Activated naive CD8-positive, alpha-beta T cell treated with anti-CD3 and anti-CD28 coated beads, Interleukin-2, amount 50 U/mL, for 16 hours (primary cell): ENCODE results near the gene POU4F1.

ENCODE experiments used
- DNase-seq: peaks from one replicate; pipeline ENCODE4 v3.0.0-alpha.2; 2020; ENCODE audit warnings: low read depth, low spot score

The POU4F1 gene

DNA sequence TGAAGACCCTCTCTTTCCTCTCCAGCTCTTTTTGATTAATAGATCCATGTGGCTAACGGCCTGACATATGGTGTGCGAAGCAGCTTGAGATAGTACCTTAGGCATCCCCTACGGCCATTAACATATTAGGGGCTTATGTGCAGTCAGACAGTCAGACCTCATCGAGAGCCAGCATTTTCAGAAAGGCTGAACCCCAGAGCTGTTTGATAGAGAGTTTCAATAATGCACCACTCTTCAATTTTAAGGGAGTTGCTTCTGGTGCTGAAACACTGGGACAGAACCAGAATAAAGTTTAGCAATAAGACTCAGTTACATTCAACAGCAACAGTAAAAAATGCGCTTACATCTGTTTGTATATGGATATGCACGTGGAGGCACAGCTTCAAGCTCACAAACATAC, 10.8 kb downstream of the POU4F1 start:
- no peak for DNase-seq

DNA sequence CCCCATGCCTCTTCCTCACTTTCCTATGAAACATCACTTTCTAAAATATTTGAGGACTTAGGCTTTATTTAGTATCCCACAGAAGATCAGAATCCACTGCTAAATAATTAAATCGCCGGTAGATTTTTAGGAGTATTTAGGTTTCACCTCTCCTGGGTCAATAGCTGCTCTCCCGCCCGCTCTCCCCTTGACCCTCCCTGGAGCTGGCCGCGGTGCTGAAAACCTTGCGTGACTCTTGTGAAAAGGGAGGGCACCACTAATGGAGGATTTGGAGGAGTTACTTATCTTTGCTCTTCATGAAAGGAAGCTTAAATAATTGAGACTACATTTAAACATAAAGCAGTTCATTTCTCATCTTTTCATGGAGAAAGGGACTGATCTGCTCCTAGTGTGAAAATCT, 14.1 kb downstream of the POU4F1 start:
- no peak for DNase-seq

DNA sequence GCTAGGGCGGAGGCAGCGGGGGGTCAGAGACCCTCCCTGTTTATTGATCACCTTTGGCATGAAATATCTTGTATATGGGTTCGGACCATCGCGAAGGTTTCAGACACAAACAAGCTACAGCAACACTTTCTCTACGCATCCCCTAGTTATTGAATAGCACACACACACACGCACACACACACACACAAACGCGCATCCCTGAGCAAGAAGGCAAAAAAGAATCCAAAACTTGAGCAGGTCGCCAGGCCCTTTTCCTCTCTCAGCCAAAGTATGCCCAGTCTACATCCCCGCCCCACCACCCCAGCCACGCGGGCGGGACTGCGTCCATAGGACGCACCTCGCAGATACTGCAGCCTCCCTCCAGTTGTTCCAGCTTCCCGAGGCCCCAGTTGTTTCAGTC, 16.0 kb downstream of the POU4F1 start:
- DNase-seq, result no peak

DNA sequence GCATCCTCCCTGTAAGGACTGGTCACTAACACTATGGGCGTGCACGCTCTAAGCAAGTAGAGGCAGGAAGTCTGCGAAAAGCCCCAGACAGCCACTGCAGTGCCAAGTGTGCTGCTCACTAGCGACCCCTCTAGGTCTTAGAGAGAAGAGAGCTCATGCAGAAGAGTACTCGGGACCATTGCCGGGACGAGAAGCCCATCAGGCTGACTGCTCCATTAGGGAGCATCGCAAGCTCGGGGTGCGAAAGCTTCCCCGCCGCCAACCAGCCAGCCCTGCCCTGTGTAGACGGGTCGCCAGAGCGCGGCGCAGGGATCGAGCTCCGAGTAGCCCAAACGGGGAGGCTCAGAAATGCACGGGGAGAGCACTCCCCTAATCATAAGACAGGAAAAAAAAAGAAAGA, 16.6 kb downstream of the POU4F1 start:
- no peak for DNase-seq

DNA sequence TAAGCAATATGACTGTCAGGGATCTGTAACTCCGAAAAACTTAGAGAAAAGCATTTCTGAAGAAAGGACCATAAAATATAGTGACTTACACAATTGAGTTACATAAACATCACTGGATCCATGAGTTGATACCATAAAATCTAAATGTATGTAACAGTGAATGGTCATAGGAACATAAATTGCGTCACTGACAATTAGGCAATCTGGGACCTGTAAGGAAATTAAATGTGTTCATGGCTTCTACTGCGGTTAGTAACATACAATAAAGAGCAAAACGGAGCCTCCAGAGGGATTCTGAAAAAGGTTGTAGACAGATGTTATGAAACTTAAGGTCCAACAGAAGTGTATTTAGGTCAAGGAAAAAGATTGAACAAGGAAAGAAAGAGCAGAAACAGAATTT, 27.1 kb downstream of the POU4F1 start:
- DNase-seq, result no peak

DNA sequence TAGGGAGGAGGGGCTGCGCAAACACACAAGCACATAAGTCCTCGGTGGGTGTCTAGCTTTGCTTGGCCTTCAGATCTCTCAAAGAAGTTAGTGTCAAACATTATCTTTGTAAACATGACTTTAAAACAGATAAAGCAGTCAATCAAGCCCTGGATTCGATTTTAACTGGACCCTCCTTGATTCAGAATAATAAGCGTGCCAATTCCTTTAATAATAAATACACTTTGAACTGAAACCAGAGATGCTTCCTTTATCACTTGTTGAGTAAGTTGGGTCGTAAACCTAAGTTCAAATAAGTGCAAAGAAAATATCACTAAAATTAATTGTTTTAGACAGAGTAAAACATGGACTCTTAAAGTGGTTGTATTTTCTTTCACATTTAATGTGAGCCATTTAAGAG, 30.9 kb downstream of the POU4F1 start:
- no peak for DNase-seq

DNA sequence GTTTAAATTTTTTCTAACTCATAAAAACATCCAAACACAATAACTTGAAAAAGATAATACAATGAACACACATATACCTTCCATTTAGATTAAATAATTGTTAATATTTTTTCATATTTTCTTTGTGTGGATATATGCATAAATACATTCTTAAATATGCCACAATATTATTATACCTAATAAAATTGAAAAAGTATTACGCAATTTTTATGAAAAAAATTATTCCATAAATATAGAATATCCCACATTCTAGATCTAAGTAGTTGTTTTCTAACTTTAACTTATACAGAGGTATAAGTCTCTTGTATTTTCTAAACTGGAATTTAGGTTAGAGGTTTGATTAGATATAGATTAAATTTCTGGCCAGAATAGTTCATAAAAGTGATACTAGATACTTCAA, 34.3 kb downstream of the POU4F1 start:
- DNase-seq, result no peak

DNA sequence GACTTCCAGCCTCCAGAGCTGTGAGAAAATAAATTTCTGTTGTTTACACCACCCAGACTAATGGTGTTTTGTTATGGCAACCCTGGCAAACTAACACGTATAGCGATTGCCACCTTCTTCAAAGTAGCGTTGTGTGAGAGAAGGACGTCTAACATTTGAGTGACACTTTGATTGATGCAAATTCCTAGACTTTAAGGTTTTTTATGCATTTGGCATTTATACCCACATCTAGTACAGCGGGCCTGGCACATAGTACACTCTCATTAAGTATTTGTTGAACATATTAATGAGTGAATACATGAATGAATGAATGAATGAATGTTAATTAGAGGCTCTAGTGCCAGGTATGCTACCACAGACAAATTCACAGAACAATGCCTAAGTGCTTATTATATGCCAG, 36.7 kb downstream of the POU4F1 start:
- DNase-seq, result no peak

DNA sequence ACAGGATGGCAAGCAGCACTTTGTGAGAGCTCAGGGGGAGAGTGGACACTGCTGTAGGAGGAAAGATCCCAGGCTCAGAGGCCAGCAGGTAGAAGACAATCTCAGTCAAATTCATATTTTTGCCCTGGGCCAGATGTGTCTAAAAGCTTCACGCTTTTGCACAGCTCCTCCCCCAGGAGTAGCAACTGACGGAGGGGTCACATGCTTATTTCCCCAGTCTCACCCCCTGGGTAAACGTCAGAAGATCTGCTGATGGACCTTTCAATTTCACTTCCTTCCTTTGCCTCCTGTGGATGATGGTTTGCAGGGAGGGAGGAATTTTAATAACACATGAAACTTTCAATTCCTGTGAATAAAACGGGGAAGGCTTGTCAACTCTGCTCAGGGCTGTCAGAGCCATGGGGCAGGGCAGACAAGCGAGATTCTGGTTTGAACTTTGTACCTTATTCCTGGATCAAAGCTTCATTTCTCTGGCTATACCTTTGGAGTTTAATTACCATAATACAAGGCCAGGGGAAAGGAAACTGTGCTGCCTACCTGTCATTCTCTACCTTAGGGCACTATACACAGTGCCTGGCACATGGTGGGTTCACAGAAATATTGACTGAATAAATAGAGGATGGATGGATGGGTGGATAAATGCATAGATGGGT, 41.0 kb downstream of the POU4F1 start:
- DNase-seq, result no peak
